Body of pancreas (tissue), 4 donors: Measurements from ENCODE around the gene ZAP70.

Source experiments
- CTCF ChIP-seq, 7 experiments: fragments of 450-650 bp in 4 of 7; fragments of 200-600 bp in 3 of 7; sonication (generic) in 3 of 7; IDR thresholded peaks; one replicate each; pipeline ENCODE4 v1.5.1; 2016 to 2019; ENCODE audit warnings: antibody characterized with exemption in 7 of 7
- POLR2A ChIP-seq, 3 donors: fragments of 450-650 bp; IDR thresholded peaks; one replicate each; pipeline ENCODE4 v1.6.1; 2016; ENCODE audit warnings: antibody characterized with exemption in 3 of 3, mild to moderate bottlenecking in 2 of 3

GRCh38 chr2:97711394-97711711, 2.0 kb upstream of the ZAP70 start:
- TF ChIP-seq POLR2A (IDR thresholded peaks at IDR 0.05) (no peak), CTCF (IDR thresholded peaks at IDR 0.05) (no peak)
